HG02610 (cell line): Measurements from ENCODE around the gene PCYT1A.
"Not testable (repeated sequence)": the region's sequence is repeated elsewhere in the genome, so short reads cannot be mapped to it uniquely, and the experiment has no call there.

ENCODE experiments used
- ATAC-seq: cut with Tn5 transposase; IDR thresholded peaks from one replicate; pipeline ENCODE4 v1.9.1; 2021; ENCODE audit warnings: mild to moderate bottlenecking, moderate library complexity; ENCODE audit not compliant: unreplicated experiment

Gene PCYT1A

DNA sequence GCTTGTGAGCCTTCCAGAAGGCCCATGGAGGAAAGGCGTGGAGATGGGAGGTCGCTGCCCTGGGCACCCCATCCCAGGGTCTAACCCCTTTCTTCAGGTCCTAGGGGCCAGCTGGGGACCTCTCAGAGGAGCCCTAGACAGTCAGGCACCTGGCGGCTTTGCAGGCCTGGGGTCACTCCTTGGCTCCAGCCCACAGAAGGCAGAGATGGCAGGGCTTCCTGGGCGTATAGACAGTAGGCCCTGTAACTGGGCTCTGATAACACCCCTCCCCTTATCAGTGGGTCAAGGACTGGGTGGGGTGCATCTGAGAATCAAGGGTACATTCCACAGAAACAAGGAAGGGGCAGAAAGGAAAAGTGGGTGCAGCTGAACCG lies 93.0 kb downstream of the PCYT1A start:
- ATAC-seq: no peak

DNA sequence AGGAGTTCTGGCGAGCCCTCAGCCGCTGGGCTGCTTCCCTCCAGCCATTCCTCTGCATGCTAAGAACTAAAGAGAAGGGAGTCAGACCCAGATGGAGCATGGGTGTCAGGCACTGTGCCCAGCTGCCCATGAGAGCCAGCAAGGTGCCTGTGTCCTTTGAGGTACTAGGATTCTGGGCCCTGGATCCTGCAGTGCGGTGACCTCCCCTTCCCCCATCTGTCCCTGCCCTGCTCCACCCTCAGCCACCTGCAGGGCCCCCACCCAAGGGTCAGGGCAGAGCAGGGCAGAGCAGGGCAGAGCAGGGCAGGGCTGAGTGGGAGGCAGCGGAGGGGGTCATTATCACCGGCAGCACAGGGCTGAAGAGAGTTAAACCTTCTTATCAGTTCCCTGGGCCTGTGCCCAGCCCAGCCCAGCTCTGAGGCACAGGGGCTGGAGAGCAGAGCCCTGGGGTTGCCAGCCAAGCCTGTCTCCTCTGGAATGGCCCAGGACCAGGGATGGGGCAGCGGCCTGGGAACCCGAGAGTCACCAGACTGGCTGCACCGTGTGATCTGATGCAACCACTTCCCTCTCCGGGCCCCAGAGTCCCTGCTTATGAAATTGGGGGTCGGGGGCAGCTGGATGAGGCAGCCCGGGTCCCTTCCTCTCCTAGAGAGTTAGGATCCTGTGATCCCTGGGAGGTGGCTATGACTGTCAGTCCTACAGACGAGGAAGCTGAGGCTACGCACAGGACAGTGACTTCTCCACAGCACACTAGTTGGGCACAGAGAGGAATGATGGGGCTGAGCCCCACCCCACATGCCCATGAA lies 93.6 kb downstream of the PCYT1A start:
- no peak for ATAC-seq

DNA sequence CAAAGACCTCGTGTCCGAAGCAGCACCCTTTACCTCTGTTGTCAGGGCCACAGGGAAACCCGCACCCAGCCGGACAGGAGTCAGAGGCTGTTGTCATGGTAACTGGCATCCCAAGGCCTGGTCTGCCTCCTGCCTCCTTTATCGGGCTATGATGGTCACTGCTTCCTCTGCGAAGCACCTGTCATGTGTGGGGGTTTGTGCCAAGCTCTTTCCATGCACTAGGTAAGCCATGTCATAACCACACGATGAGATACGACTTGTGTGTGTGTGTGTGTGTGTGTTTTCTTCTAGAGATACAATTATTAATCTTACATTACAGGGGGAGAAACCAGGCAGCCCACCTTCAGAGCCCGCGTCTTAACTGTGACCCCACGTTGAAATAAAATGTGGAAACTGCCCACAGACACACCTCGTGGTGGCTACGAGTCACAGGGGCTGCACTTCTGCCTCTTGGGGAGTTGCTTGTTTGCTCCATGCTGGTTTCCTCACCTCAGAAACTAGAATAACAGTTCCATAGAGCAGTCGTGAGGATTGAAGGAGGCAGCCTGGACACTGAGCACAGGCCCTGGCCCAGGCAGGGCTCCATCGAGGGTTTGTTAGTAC lies 94.3 kb downstream of the PCYT1A start:
- no peak for ATAC-seq

DNA sequence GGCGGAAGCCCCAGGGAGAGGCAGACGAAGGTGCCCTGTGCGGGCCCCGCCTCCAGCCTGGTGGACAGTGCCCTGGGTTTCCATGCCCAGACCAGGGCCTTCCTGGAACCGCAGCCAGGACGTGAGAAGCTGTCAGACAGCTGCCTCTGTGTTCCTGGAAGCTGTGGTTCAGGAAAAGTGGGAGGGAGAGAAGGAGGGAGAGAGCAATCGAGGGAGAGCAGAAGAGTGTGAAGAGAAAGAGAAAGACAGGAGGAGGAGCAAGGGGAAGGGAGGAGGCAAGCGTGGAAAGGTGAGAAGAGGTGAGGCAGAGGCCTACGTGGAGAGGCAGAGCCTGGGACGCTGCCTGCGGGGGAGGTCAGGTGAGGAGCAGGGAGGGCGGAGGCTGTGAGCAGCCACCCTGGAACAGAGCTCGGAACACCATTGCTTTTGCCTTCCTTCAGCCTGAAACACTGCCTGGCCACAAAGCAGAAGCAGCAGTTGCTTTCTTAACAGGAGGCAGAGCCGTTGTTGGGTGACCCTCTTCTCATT lies 94.9 kb downstream of the PCYT1A start:
- ATAC-seq: no peak

DNA sequence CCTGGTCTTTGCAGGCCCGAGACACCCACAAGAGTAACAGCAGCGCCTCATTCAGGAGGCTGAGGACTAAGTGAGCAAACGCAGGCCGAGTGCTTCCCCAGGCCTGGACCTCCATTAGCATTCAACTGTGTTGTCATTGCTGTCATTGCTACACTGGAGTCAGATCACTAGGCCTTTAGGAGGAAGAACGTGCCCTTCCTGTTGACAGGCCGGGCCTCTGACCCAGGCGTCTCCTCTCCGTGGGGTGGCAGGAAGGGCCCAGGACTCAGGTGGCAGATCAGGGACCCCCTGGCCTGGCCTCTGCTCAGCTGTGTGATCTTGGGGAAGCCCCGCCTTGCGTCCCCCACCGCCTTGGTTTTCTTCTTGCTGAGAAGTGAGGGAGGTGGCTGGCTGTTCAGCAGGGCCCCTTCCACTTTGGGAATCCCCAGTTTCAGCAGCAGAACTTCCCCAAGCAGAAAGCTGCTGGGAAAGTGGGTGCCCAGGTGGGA lies 95.4 kb downstream of the PCYT1A start:
- ATAC-seq: peak; percentile 75

- no peak for ATAC-seq
Observed at GRCh38 chr3:196189566-196190347, 97.8 kb downstream of the PCYT1A start.

DNA sequence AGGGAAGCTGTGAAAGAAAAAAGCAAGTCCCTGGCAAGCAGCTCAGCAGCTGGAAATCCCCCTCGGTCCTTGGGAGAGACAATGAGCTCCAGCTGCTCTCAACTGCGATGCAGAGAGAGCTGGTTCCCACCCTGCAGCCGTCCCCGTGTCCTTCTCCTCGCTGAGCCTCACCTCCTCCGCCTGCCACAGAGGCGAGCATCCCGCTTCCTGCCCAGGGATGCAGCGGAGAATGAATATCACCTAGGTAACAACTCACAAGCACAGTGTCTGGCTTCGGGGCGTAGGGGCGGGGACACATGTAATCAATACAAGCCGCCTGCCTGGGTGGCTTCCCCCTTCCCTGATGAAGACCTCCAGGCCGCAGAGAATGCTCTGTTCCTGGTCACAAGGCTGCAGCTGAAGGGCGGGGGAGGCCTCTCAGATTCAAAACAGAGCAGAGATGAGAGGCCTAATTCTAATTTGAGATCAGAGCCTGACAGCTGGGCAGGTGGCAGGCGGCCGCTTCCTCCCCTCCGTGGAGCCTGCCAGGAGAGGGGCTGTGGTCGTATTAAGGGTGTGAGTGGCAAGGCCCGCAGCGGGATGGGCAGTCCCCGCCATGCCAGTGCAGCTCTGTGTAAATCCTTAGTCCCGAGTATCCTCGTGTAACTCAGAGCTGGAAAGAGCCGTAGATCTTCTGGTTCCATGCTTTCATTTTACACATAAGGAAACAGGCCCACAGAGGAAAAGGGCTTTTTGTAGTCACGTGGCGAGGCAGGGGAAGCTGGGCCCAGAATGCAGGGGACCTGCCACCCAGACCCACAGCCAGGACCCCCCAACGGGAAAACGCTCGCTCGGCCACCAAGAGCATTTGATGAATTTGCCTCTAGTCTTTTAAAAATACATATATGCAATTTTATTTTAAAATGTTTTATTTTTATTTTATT lies 100.6 kb downstream of the PCYT1A start:
- ATAC-seq: peak; percentile 39

DNA sequence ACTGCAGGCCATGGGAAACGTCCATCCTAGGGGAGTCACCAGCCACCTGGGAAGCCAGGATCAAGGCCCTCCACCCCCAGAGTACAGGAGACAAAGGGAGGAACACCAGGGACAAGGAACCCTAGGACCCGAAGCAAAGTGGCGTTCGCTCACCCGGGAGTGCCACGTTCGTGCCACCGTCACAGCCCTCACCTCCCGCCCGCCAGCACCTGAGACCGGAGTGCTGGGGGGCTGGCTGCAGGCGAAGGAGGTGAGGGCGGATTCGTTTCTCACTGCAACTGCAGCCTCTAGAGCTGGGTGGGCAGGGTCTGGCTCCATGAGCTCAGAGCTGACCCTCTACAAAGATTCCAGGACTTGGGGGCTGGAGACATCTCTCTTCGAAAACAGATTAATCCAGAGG lies 102.6 kb downstream of the PCYT1A start:
- no peak for ATAC-seq

DNA sequence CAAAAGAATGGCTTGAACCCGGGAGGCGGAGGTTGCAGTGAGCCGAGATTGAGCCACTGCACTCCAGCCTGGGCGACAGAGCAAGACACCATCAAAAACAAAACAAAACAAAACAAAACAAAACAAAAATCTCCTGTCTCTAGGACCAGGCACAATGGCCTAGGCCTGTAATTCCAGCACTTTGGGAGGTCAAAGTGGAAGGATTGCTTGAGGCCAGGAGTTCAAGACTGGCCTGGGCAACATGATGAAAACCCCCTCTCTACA lies 103.4 kb downstream of the PCYT1A start:
- ATAC-seq: not testable (repeated sequence)

DNA sequence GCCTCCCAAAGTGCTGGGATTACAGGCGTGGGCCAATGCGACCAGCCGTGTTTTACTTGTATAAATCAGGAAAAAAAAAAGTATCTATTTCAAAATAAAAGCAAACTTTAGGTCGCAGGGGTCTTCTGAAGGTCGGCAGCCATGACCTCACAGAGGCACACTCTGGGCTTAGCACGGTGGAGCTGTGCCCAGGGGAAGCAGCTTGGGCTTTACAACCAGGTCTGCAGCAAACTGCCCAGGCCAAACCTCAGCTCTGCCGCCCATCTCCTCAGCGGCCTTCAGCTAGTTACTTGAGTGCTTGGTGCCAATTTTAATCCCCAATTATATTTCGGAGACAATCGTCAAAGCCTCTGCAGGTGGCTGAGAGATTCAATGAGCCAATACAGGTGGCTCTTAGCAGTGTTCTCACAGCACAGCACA lies 106.4 kb downstream of the PCYT1A start:
- no peak for ATAC-seq

DNA sequence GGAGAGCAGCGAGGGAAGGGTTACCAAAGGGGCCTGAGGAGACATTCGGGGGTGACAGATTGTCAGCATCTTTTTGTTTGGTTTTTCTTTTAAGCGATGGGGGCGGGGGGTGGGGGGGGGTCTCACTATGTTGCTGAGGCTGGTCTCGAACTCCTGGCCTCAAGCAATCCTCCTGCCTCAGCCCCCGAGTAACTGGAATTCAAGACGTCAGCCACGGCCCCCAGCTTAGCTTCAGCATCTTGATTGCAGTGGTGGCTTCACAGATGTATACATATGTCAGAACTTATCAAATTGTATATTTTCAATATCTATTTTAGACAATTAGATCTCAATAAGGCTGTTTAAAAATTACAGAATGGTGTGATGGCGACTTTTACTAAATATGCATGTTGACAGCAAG lies 107.2 kb downstream of the PCYT1A start:
- no peak for ATAC-seq
